Measurements from ENCODE around the gene LIMK2. TPM values are rescaled to one million over a fixed set of nuclear protein-coding genes. Genes with fewer than 3 reads are reported as not detected.

Gene LIMK2
- polyA plus RNA-seq, 1 donor (not counting 4 experiments of a cell fraction or from before 2014, with no cell fraction given), result 42.6 TPM

GRCh38 chr22:31212783-31213629, 908 bp downstream of the LIMK2 start:
- H3K9me3 ChIP-seq (ENCODE audit: control insufficient read depth, low read depth, low read length), result no peaks in the 10 kb centered on the region
- no peak for FAIRE-seq
- H3K4me3 ChIP-seq (ENCODE audit: control insufficient read depth in 2 of 3, extremely low read depth in 1 of 3, insufficient read depth in 2 of 3, low read depth in 1 of 3, low read length in 3 of 3), result peak overlapping the region; percentile 77 to 92 (median 85)
- no peak for DNase-seq (ENCODE audit: low read depth, low spot score)
- H3K4me2 ChIP-seq (ENCODE audit: control insufficient read depth, extremely low read depth, insufficient read depth, low read depth, low read length), result peak overlapping the region; percentile 92
- no peaks in the 10 kb centered on the region for H4K20me1 ChIP-seq (ENCODE audit: control insufficient read depth, extremely low read depth, insufficient read depth, low read length)
- H3K27ac ChIP-seq (ENCODE audit: control insufficient read depth, insufficient read depth, low read length), result peak overlapping the region; percentile 64
- TF ChIP-seq EZH2 (IDR thresholded peaks at IDR 0.05; ENCODE audit: low read length) (no peak), CTCF (optimal IDR thresholded peaks at IDR 0.05 in 1 of 3, IDR thresholded peaks at IDR 0.05 in 1 of 3, conservative IDR thresholded peaks at IDR 0.05 in 1 of 3; ENCODE audit: extremely low read depth in 1 of 3, insufficient read depth in 2 of 3, low read length in 3 of 3) (no peak)
- no peaks in the 10 kb centered on the region for H3K9me1 ChIP-seq (ENCODE audit: control insufficient read depth, extremely low read depth, insufficient read depth, low read length)
- no peaks in the 10 kb centered on the region for H3K27me3 ChIP-seq (ENCODE audit: control insufficient read depth, extremely low read depth, insufficient read depth, low read length)
- H3K36me3 ChIP-seq (ENCODE audit: control insufficient read depth in 2 of 2, extremely low read depth in 1 of 2, insufficient read depth in 2 of 2, low read length in 2 of 2), result peaks cover 0 to 3% of the 10 kb centered on the region in 2 experiments
- H3K79me2 ChIP-seq (ENCODE audit: control insufficient read depth, insufficient read depth, low read length), result peaks cover 13% of the 10 kb centered on the region
- dilution Hi-C loops (cut with MboI; ENCODE audit: extremely low pct_ligation_motif_present, low sequenced_read_pairs), result no loop called here
- peak overlapping the region; percentile 96 for H2AFZ ChIP-seq (ENCODE audit: control insufficient read depth, low read length)
- H3K9ac ChIP-seq (ENCODE audit: control insufficient read depth, extremely low read depth, insufficient read depth, low read length), result peak overlapping the region; percentile 75
- H3K4me1 ChIP-seq (ENCODE audit: control insufficient read depth, extremely low read depth, insufficient read depth, low read length), result peaks cover 16% of the 10 kb centered on the region

GRCh38 chr22:31215018-31215535, 3.0 kb downstream of the LIMK2 start:
- H3K79me2 ChIP-seq (ENCODE audit: control insufficient read depth, insufficient read depth, low read length), result peaks cover 19% of the 10 kb centered on the region
- no peak overlapping the region for H3K4me2 ChIP-seq (ENCODE audit: control insufficient read depth, extremely low read depth, insufficient read depth, low read depth, low read length)
- no peaks in the 10 kb centered on the region for H3K27me3 ChIP-seq (ENCODE audit: control insufficient read depth, extremely low read depth, insufficient read depth, low read length)
- H4K20me1 ChIP-seq (ENCODE audit: control insufficient read depth, extremely low read depth, insufficient read depth, low read length), result no peaks in the 10 kb centered on the region
- no peak for DNase-seq (ENCODE audit: low read depth, low spot score)
- H3K36me3 ChIP-seq (ENCODE audit: control insufficient read depth in 2 of 2, extremely low read depth in 1 of 2, insufficient read depth in 2 of 2, low read length in 2 of 2), result peaks cover 0 to 3% of the 10 kb centered on the region in 2 experiments
- no peaks in the 10 kb centered on the region for H3K9me3 ChIP-seq (ENCODE audit: control insufficient read depth, low read depth, low read length)
- H3K9ac ChIP-seq (ENCODE audit: control insufficient read depth, extremely low read depth, insufficient read depth, low read length), result no peak overlapping the region
- H2AFZ ChIP-seq (ENCODE audit: control insufficient read depth, low read length), result no peak overlapping the region
- H3K9me1 ChIP-seq (ENCODE audit: control insufficient read depth, extremely low read depth, insufficient read depth, low read length), result no peaks in the 10 kb centered on the region
- FAIRE-seq, result no peak
- no peak for TF ChIP-seq CTCF (optimal IDR thresholded peaks at IDR 0.05 in 1 of 3, IDR thresholded peaks at IDR 0.05 in 1 of 3, conservative IDR thresholded peaks at IDR 0.05 in 1 of 3; ENCODE audit: extremely low read depth in 1 of 3, insufficient read depth in 2 of 3, low read length in 3 of 3)
- TF ChIP-seq EZH2 (IDR thresholded peaks at IDR 0.05; ENCODE audit: low read length), result no peak
- H3K4me1 ChIP-seq (ENCODE audit: control insufficient read depth, extremely low read depth, insufficient read depth, low read length), result peaks cover 28% of the 10 kb centered on the region
- dilution Hi-C loops (cut with MboI; ENCODE audit: extremely low pct_ligation_motif_present, low sequenced_read_pairs), result no loop called here
- no peak overlapping the region for H3K4me3 ChIP-seq (ENCODE audit: control insufficient read depth in 2 of 3, extremely low read depth in 1 of 3, insufficient read depth in 2 of 3, low read depth in 1 of 3, low read length in 3 of 3)
- H3K27ac ChIP-seq (ENCODE audit: control insufficient read depth, insufficient read depth, low read length), result no peak overlapping the region
